ENCODE data around the gene DAG1.

DNA sequence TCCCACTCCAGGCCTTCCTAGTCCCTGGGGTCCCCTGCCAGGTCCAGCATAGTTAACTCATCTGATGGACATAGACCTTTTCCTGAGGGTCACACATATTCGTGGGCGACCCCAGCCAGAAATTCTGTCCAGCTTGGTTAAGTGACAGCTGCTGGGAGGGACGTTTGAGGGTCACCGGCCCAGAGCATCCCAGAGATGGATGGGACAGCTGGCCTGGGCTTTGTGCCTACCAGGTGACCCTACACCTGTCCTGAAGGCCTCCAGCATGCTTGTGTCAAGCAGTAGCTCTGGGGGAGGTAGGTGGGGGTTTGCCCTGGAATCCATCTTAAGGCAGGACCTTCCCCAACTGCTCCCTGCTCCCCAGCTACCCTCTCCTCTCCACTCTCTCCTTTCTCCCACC, 9.1 kb upstream of the DAG1 start:
- TF ChIP-seq MYC (IDR thresholded peaks at IDR 0.05; ENCODE audit: borderline replicate concordance, low read length), result no peak
- TF ChIP-seq SMC3 (IDR thresholded peaks at IDR 0.05), result no peak
- no peak for TF ChIP-seq ZFP36 (IDR thresholded peaks at IDR 0.05; ENCODE audit: borderline replicate concordance, partially characterized antibody)
- TF ChIP-seq CEBPB (IDR thresholded peaks at IDR 0.05), result no peak
- TF ChIP-seq POLR2A (IDR thresholded peaks at IDR 0.05; ENCODE audit: low read length), result no peak
- TF ChIP-seq RCOR1 (IDR thresholded peaks at IDR 0.05; ENCODE audit: low read depth, low read length), result no peak
- TF ChIP-seq, protein P1, sequence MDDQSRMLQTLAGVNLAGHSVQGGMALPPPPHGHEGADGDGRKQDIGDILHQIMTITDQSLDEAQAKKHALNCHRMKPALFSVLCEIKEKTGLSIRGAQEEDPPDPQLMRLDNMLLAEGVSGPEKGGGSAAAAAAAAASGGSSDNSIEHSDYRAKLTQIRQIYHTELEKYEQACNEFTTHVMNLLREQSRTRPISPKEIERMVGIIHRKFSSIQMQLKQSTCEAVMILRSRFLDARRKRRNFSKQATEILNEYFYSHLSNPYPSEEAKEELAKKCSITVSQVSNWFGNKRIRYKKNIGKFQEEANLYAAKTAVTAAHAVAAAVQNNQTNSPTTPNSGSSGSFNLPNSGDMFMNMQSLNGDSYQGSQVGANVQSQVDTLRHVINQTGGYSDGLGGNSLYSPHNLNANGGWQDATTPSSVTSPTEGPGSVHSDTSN (IDR thresholded peaks at IDR 0.05), result no peak
- TF ChIP-seq, protein P2, sequence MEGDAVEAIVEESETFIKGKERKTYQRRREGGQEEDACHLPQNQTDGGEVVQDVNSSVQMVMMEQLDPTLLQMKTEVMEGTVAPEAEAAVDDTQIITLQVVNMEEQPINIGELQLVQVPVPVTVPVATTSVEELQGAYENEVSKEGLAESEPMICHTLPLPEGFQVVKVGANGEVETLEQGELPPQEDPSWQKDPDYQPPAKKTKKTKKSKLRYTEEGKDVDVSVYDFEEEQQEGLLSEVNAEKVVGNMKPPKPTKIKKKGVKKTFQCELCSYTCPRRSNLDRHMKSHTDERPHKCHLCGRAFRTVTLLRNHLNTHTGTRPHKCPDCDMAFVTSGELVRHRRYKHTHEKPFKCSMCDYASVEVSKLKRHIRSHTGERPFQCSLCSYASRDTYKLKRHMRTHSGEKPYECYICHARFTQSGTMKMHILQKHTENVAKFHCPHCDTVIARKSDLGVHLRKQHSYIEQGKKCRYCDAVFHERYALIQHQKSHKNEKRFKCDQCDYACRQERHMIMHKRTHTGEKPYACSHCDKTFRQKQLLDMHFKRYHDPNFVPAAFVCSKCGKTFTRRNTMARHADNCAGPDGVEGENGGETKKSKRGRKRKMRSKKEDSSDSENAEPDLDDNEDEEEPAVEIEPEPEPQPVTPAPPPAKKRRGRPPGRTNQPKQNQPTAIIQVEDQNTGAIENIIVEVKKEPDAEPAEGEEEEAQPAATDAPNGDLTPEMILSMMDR (IDR thresholded peaks at IDR 0.05), result no peak

Measured in A549 (cell line).